HG03571 (cell line): ENCODE results near the gene SCART1.
"Not testable (repeated sequence)": the region's sequence is repeated elsewhere in the genome, so short reads cannot be mapped to it uniquely, and the experiment has no call there.

Experiments
- ATAC-seq: cut with Tn5 transposase; IDR thresholded peaks from one replicate; pipeline ENCODE4 v1.9.1; 2021; ENCODE audit not compliant: unreplicated experiment

The SCART1 gene

DNA sequence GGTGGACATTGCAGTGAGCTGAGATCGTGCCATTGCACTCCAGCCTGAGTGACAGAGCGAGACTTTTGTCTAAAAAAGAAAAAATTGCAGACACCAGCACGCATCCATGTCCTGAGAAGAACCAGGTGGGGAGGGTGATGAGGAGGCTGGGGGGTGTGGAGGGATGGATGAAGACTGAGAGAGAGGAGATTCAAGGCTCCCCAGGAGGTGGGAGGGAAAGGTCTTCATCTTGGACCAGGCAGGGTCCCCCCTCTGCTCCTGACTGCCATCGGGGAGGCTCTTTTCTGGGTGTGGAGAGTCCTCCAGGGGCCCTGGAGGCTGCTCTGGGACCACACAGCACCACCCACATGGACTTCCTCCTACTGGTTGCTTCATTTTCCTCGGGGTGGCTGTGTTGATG lies 1.5 kb downstream of the SCART1 start:
- no peak for ATAC-seq

DNA sequence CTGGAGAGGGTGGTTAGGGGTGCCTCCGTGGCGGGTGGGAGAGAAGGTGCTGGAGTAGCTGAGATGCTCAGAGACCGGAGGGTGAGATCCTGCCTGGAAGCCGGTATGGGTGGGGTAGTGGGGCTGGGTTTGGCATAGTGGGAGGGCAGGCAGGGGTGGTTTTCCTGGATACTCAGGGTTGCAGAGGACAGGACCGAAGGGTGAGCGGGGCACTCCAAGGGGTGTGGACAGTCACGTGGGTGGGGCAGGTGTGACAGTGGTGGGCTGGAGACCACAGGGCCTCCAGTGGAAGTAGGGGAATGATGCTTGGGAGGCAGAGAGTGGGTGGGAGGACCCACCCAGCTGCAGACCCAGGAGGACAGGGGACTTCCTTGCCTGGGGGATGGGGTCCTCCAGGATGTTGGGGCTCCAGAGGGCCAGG lies 1.9 kb downstream of the SCART1 start:
- no peak for ATAC-seq

DNA sequence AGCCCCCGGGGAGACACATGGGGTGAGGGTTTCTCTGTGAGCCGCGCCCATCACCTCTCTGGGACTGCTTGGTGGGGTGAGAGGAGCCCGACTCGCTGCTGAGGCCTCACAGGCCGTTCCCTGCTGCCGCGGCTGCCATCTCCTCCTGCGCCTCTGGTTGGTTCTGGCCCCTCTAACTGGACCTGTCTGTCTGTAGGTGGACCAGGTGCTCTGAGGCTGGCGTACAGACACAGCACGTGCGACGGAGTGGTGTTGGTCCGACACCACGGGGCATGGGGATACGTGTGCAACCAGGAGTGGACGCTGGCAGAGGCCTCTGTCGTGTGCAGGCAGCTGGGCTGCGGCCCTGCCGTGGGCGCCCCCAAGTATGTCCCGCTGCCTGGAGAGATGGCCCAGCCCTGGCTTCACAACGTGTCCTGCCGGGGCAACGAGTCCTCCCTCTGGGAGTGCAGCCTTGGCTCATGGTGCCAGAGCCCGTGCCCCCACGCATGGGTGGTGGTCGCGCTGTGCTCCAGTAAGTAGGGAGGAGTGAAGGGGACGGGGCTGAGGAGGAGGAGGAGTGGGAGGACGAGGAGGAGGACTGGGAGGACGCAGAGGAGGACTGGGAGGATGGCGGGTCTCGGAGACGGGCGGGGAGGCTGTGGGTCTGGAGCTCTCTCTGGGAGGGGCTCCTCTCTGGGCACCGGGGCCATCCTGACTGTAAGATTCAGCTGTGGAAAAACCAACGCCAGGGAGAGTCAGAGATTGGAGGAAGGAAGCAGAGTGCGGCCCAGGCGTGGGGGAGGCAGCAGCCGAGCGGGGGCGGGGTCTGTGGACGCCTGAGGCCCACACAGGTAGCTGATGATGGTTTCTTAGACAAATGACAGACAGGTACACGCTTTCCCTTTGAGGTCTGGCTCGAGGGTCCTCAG lies 2.6 kb downstream of the SCART1 start:
- no peak for ATAC-seq

DNA sequence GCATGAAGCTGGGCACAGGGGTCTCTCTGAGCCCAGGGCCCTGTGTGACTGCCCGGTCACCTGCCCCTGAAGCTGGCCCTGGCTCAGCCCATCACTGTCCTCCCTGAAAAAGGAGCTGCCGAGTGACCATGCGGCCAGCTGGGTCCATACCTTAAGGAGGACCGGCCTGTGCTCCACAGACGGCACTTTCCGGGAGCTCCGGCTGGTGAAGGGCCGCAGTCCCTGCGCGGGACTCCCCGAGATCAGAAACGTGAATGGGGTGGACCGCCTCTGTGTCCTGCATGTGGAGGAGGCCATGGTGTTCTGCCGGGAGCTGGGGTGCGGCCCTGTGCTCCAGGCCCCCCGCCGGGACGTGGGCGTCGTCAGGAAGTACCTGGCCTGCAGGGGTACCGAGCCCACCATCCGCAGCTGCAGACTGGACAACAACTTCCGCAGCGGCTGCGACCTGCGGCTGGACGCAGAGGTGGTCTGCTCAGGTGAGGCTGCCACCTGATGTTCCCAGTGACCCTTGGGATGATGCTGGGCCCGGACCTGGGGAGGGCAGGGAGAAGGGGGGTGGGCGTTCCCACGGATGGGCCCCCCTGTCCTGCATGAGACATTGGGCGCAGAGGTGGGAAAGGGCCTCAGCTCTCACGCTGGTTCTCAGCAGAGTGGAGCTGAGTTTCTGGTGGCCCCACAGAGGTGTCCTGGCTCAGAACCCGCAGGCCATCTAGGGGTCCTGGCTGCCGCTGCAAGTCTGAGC lies 3.5 kb downstream of the SCART1 start:
- no peak for ATAC-seq

DNA sequence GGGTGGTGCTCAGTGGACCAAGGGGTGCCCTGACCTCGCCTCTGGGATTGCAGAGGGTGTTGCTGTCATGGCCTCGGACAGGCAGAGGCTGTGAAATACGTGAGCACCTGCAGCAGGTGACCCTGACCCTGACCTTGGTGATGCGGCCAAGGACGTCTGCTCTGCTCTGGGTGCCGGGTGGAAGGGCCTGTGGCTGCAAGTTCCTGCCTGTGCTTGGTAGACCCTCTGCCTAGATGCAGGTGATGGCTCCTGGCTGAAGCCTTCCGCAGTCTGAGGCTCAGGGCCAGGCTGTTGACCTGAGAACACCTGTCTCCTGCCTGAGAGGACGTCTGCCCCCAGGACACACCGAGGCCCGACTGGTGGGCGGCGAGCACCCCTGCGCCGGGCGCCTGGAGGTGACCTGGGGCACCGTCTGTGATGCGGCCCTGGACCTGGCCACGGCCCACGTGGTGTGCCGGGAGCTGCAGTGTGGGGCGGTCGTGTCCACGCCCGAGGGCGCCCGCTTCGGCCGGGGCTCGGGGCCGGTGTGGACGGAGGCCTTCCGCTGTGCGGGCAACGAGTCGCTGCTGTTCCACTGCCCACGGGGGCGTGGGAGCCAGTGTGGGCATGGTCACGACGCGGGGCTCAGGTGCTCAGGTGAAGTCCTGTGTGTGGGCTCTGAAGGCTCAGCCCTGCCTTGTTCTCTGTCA lies 4.4 kb downstream of the SCART1 start:
- no peak for ATAC-seq

DNA sequence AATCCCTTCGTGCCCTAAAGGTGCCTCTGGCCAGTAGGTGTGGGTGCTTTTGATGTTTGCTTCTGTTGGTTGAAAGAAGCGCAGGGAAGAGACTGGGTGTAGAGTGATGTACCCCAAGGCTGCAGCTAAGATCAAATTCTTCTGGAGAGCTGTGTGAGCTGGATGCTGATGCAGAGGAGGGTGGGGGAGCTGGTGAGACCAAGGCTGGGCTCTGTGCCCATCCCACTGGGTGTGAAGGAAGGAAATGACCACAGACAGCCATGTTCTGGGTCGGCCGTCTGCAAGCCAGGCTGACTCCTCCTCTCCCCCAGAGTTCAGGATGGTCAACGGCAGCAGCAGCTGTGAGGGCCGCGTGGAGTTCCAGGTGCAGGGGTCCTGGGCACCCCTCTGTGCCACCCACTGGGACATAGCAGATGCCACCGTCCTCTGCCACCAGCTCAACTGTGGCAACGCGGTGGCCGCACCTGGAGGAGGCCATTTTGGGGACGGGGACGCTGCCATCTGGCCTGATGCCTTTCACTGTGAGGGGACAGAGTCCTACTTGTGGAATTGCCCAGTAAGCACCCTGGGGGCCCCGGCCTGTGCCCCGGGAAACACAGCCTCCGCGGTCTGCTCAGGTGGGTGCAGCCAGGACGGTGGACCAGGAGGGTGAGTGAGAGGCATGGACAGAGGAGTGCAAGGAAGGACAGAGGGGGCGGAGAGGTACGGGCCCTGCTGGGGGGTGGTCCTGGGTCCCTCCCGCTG lies 5.1 kb downstream of the SCART1 start:
- no peak for ATAC-seq

DNA sequence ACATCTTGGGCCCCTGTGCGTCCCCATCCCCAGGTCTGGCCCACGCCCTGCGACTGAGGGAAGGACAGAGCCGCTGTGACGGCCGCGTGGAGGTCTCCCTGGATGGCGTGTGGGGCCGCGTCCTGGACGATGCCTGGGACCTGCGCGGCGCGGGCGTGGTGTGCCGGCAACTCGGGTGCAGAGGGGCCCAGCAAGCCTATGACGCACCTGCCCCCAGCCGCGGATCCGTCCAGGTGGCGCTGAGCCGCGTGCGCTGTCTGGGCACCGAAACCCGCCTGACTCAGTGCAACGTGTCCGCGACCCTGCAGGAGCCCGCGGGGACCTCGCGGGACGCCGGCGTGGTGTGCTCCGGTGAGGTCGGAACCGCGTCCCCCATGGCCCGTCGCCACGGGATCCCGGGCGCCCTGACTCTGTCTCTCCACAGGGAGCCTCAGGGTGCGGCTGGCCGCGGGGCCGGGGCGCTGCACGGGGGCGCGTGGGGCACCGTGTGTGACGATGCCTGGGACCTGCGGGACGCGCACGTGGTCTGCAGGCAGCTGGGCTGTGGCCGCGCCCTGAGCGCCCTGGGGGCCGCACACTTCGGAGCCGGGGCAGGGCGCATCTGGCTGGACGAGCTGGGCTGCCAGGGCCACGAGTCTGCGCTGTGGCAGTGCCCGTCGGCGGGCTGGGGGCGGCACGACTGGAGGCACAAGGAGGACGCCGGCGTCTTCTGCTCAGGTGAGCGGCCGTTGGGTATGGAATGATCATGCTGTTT lies 5.9 kb downstream of the SCART1 start:
- no peak for ATAC-seq

DNA sequence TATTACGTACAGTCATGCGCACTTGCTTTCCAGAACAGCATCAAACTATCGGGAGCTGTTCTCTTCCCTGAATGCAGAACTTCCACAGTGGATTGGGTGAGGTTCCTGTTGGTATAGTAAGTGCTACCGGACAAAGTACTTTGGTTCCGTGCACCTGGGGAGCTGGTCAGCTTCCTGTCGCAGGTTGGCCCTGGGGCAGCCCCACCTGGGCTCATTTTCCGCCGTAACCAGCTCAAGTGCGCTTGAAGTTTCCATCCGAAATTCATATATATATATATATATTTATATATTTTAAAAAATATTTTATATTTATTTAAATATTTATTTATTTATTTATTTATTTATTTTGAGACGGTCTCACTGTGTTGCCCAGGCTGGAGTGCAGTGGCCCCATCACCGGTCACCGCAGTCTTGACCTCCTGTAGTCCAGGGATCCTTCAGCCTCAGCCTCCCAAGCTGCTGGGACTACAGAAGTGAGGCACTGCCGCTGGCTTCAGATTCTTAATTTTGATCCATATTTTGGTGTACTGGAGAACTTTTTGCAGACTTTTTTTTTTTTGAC lies 6.5 kb downstream of the SCART1 start:
- ATAC-seq = no peak

DNA sequence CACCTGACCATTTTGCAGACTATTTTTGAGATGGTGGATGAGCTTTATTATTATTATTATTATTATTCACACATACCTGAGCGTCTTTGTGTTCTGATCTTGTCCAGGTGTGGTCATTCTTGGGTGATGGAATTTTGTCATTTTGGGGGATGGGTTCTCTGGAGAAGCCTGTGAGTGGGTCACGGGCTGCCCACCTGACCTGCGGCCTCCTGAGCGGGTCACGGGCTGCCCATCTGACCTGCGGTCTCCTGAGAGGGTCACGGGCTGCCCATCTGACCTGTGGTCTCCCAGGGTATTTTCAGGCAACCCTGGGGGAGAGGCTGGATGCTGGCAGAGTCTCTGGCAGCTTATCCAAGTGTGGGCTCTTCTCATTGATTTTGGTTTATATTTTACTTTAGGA lies 7.3 kb downstream of the SCART1 start:
- no peak for ATAC-seq

DNA sequence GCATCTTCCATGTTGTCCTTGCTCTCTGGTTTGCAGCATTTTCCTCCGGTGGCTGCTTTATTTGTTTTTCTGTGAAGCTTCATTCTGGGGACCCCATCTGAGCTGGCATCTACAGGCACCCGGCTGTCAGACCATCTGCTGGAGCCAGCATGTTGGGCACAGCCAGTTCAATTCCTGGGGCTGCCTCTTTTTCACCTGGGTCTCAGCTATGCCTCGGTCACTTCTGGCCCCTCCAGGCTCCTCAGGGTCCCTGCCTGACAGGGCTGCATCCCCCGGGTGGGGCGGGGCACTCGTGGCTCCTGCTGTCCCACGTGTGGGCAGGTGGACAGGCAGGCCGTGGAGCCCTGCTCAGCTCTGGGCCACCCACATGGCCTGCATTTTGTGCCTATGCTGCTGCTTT lies 8.1 kb downstream of the SCART1 start:
- ATAC-seq = no peak

DNA sequence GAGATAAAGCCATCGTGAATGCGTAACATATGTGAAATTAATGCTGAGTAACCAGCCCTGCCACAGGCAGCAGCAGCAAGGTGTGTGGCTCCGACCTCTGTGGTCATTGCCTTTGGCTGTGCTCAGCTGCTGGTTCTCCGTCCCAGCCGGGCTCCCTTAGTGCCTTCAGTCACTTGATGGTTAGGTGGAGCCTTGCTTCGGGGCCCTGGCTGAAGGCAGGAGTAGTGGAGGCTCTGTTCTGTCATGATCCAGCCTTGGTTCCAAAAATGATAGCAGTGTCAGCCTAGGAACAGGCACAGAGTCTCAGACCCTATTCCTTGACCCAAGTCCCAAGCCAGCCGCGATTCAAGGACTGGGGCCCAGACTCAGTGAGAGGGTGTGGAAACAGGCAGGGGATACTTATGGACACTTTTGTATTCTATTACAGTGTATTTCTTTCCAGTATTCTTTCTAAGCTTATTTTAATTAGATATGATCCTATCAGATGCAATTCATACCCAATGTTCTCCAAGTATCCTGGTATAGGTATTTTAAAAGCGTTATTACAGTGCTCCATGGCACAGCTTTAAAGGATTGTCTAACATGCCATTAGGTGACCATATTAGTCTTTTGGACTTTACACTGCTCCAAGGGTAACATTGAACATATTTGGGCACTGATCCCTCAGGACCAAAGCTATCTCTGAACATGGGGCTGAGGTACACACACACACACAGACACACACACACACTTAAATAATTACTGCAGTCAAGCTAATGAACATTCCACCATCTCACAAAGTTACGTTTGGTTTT lies 9.0 kb downstream of the SCART1 start:
- ATAC-seq = no peak

DNA sequence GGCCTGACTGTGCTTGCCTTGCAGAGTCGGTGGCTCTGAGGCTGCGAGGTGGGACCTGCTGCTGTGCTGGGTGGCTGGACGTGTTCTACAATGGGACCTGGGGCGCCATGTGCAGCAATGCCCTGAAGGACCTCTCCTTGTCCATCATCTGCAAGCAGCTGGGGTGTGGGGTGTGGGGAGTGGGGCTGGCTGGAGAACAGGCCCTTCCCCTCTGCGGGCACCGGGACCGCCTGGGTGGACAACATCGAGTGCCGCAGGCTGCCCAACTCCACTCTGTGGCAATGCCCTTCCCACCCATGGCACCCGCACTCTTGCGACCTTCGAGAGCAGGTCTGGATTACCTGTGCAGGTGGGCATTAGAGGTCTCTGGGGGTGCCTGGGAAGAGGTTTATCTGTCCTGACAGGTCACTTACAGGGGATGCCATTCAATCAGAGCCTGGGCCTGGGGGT lies 10.9 kb downstream of the SCART1 start:
- no peak for ATAC-seq

DNA sequence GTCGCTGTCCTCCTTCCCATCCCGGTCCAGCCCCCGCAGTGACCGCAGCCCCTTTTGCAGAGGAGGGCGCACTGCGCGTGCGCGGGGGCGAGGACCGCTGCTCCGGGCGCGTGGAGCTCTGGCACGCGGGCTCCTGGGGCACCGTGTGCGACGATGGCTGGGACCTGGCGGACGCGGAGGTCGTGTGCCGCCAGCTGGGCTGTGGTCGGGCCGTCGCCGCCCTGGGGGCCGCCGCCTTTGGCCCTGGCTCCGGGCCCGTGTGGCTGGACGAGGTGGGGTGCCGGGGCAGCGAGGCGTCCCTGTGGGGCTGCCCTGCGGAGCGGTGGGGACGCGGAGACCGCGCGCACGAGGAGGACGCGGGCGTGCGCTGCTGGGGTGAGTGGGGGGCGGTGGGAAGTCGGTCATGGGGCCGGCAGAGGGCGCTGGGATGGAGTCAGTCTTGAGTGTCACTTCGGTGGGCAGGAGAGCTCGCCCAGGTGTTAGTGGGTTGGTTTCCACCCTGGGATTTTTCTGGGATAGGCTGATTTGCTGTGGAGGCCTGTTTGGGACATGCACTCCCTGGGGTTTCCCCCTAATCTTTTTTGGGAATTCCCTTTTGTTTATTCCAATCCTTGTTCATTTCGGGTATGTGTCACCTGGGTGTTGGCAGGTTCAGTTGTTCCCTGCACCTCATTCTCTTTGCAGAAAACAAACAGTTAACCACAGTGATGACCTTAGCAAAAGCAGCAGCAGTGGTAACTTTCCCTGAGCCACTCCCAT lies 11.6 kb downstream of the SCART1 start:
- ATAC-seq = no peak

DNA sequence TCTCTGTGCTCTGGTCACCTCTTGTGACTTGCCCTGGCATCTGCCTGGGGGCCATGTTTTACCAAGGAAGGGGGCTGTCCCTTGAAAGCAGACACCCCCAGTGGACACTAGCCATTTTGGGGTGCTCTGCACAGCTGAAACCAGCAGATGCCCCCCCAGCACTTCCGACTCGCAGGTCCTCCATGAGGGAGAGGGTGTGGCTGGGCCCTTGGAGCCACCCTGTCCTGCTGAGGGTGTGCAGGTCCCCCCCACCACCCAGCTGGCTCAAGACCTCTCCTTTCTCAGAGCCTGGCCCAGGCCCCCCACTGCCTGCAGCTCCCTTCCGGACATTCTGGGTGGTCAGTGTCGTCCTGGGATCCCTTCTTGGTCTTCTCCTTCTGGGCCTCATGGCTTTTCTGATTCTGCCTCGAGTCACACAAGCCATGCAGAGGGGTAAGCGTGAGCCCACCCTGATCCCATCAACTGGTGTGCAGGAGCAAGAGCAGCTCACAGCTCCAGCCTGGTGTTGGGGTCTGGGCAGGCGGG lies 12.3 kb downstream of the SCART1 start:
- no peak for ATAC-seq

DNA sequence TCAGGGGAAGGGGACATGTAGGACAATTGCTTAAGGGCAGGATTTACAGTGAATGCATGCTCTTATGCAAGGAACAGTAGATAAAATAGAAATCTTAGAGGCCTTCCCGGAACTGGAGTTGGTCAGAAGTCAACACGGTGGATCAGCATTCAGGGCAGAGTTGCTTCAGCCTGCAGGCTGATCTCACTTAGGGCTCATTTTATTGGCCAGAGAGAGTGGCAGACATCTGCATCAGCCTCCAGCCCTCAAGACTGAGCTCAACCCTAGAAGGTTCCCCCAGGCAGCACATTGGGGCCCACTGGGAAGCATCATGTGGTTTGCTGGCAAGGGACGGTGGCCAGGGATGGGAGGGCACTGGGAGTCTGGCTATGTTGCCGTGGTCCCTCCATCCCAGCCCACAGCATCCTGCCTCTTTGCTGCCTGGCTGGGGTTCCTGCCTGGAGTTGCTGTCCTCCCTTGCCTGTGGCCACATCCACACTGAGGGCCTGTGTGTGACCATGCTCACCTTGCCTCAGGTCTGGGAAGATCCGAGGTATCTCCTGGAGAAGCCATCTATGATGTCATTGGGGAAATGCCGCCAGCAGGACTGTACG lies 13.0 kb downstream of the SCART1 start:
- ATAC-seq = no peak

DNA sequence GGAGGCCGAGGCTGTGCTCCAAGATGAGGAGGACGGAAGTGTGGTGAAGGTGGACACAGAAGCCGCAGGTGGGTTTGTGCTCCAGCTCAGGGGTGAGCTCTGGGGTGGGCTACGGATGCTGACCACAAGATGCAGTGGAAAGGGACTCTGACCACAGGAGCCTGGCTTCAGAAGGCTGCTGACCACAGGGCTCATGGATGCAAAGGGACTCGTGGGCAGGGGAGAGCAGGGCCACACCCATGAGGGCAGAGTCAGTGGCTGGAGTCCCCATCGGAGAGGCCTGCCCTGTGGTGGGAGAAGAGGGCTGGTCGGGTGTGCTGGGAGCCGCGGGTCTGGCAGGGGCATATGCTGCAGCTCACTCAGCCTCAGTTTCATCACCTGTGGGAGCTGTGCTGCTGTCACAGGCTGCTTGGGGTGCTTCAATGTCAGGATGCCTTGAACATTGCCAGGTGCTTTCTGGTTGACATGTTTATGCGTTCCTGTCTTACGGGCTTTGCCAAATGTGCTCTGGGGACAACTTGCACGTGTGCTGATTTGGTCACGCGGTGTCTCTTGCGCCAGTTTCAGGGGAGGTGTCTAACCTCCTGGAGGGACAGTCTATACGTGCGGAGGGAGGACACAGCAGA lies 13.7 kb downstream of the SCART1 start:
- ATAC-seq = no peak

DNA sequence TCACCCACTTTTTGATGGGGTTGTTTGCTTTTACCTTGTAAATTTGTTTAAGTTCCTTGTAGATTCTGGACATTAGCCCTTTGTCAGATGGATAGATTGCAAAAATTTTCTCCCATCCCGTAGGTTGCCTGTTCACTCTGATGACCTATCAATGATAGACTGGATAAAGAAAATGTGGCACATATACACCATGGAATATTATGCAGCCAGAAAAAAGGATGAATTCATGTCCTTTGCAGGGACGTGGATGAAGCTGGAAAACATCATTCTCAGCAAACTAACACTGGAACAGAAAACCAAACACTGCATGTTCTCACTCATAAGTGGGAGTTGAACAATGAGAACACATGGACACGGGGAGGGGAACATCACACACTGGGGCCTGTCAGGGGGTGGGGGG lies 15.5 kb downstream of the SCART1 start:
- not testable (repeated sequence) for ATAC-seq
